ENCODE measurements around the gene OR10V1. TPM values are rescaled to one million over a fixed set of nuclear protein-coding genes. Genes with fewer than 3 reads are reported as not detected.

Gene OR10V1
- total RNA-seq, 1 donor from 2014 or later: not detected

GRCh38 chr11:59673291-59673690, 40.4 kb downstream of the OR10V1 start:
- Histone ChIP-seq H3K27ac (no peak overlapping the region), H3K4me3 (no peak overlapping the region), H3K27me3 (ENCODE audit: low read depth) (no peaks in the 10 kb centered on the region), H3K4me1 (peaks cover 11% of the 10 kb centered on the region), H3K9me3 (no peaks in the 10 kb centered on the region), H3K36me3 (no peaks in the 10 kb centered on the region)
- no peak for TF ChIP-seq CTCF (IDR thresholded peaks at IDR 0.05)
- DNase-seq (no peak), ATAC-seq (no peak)
- intact Hi-C loops (cut with DNase I): no loop called here

GRCh38 chr11:59671471-59671870, 42.2 kb downstream of the OR10V1 start:
- Histone ChIP-seq H3K27me3 (ENCODE audit: low read depth) (no peaks in the 10 kb centered on the region), H3K9me3 (no peaks in the 10 kb centered on the region), H3K27ac (no peak overlapping the region), H3K4me3 (no peak overlapping the region), H3K4me1 (peaks cover 28% of the 10 kb centered on the region), H3K36me3 (peaks cover 3% of the 10 kb centered on the region)
- no peak for TF ChIP-seq CTCF (IDR thresholded peaks at IDR 0.05)
- ATAC-seq (no peak), DNase-seq (no peak)
- intact Hi-C loops (cut with DNase I): no loop called here

GRCh38 chr11:59669611-59670009, 44.0 kb downstream of the OR10V1 start:
- Histone ChIP-seq H3K4me3 (peak overlapping the region; percentile 91), H3K27me3 (ENCODE audit: low read depth) (no peaks in the 10 kb centered on the region), H3K9me3 (no peaks in the 10 kb centered on the region), H3K27ac (peak overlapping the region; percentile 96), H3K4me1 (peaks cover 31% of the 10 kb centered on the region), H3K36me3 (peaks cover 22% of the 10 kb centered on the region)
- DNase-seq (peak; percentile 67), ATAC-seq (peak; percentile 46 to 48)
- intact Hi-C loops (cut with DNase I): no loop called here
- TF ChIP-seq CTCF (IDR thresholded peaks at IDR 0.05): no peak

- H3K4me1 ChIP-seq: peaks cover 36% of the 10 kb centered on the region
- intact Hi-C loops (cut with DNase I): no loop called here
- peak within 1 kb of the TSS; percentile 96 for H3K27ac ChIP-seq
These were observed 44.6 kb downstream of the OR10V1 start, which contains the start of gene PATL1 for GRCh38 chr11:59668950-59669610. Gene PATL1 (minus strand): TSS chr11:59669037. CDS start chr11:59668895, 142 bp downstream.

GRCh38 chr11:59668188-59668949, 45.3 kb downstream of the OR10V1 start:
- no peaks in the 10 kb centered on the region for H3K27me3 ChIP-seq (ENCODE audit: low read depth)
- H3K4me3 ChIP-seq: peak overlapping the region; percentile 91
- peak overlapping the region; percentile 96 for H3K27ac ChIP-seq
- intact Hi-C loops (cut with DNase I): no loop called here
- ATAC-seq (peak; percentile 51 to 61), DNase-seq (peak; percentile 80)
- peaks cover 34% of the 10 kb centered on the region for H3K36me3 ChIP-seq
- no peaks in the 10 kb centered on the region for H3K9me3 ChIP-seq
- no peak for TF ChIP-seq CTCF (IDR thresholded peaks at IDR 0.05)
- peaks cover 39% of the 10 kb centered on the region for H3K4me1 ChIP-seq

More at GRCh38 chr11:59668950-59669610, 44.6 kb downstream of the OR10V1 start, which contains the start of gene PATL1:
- peak; percentile 1 for TF ChIP-seq CTCF (IDR thresholded peaks at IDR 0.05)
- DNase-seq (peak; percentile 100), ATAC-seq (peak; percentile 96 to 98)
- peaks cover 27% of the 10 kb centered on the region for H3K36me3 ChIP-seq
- H3K4me3 ChIP-seq: peak within 1 kb of the TSS; percentile 91
- no peaks in the 10 kb centered on the region for H3K9me3 ChIP-seq
- no peaks in the 10 kb centered on the region for H3K27me3 ChIP-seq (ENCODE audit: low read depth)

Data from lower lobe of right lung (tissue), 2 donors.